SK-N-SH (cell line): ENCODE data around the gene FUT7. TPM values are rescaled to one million over a fixed set of nuclear protein-coding genes. Genes with fewer than 3 reads are reported as not detected.
A peak's percentile ranks its signal among the peaks of the same experiment; 100 is the strongest.

ENCODE experiments used
- CTCF ChIA-PET: fragments of 300-600, 350-600 bp; formaldehyde crosslinking; extraction: SDS; loops from one replicate; lab custom pipeline; 2021; lab: Yijun Ruan, JAX
- POLR2A ChIA-PET: fragments of 350-600 bp; sonication (Branson Sonifier 250); formaldehyde crosslinking; extraction: SDS; loops from one replicate; lab custom pipeline; 2020; ENCODE audit warnings: antibody characterized with exemption, inconsistent platforms; lab: Yijun Ruan, JAX
- DNase-seq: peaks from one replicate; pipeline ENCODE4 v3.0.0; 2012
- H2AFZ ChIP-seq: fragments of 200-600 bp; sonication (generic); 2 replicates; pipeline ENCODE4 v1.8.1; 2016; ENCODE audit warnings: antibody characterized with exemption, mild to moderate bottlenecking, low read depth
- H3F3A ChIP-seq: fragments of 200-600 bp; sonication (generic); replicated peaks from 2 replicates; pipeline ENCODE3; 2016; ENCODE audit warnings: antibody characterized with exemption, mild to moderate bottlenecking; ENCODE audit not compliant: insufficient read depth
- H3K27ac ChIP-seq, 2 experiments: fragments of 200-500 bp in 1 of 2; fragments of 200-600 bp in 1 of 2; sonication (Bioruptor generic) in 1 of 2; sonication (generic), shearing (Covaris generic) in 1 of 2; 2 replicates each; pipeline versions ENCODE4 v1.5.1 to v1.6.1; 2014 to 2016; ENCODE audit warnings: low read depth in 2 of 2, inconsistent platforms in 1 of 2, low read length in 1 of 2, mild to moderate bottlenecking in 1 of 2, mixed read lengths in 1 of 2
- H3K27me3 ChIP-seq: fragments of 200-600 bp; sonication (generic), shearing (Covaris generic); 2 replicates; pipeline ENCODE4 v1.6.1; 2016; ENCODE audit warnings: mixed run types; ENCODE audit not compliant: insufficient read depth
- H3K36me3 ChIP-seq, 2 experiments: fragments of 200-500 bp in 1 of 2; fragments of 200-600 bp in 1 of 2; sonication (Bioruptor generic) in 1 of 2; sonication (generic) in 1 of 2; replicated peaks in 1 of 2; 2 replicates each; pipeline versions ENCODE3 to v1.5.1; 2014 to 2016; ENCODE audit warnings: low read length in 1 of 2, mild to moderate bottlenecking in 1 of 2; ENCODE audit not compliant: insufficient read depth in 2 of 2, control insufficient read depth in 1 of 2
- H3K4me1 ChIP-seq, 2 experiments: fragments of 200-500 bp in 1 of 2; fragments of 200-600 bp in 1 of 2; sonication (Bioruptor generic) in 1 of 2; sonication (generic), shearing (Covaris generic) in 1 of 2; 2 replicates each; pipeline versions ENCODE4 v1.5.1 to v1.6.1; 2014 to 2016; ENCODE audit warnings: low read depth in 1 of 2, low read length in 1 of 2, mixed run types in 1 of 2; ENCODE audit not compliant: insufficient read depth in 2 of 2, control insufficient read depth in 1 of 2
- H3K4me2 ChIP-seq: fragments of 200-600 bp; sonication (generic), shearing (Covaris generic); 2 replicates; pipeline ENCODE4 v1.6.1; 2017; ENCODE audit warnings: mixed run types
- H3K4me3 ChIP-seq, 2 experiments: fragments of 200-500 bp in 1 of 2; fragments of 200-600 bp in 1 of 2; sonication (Bioruptor generic) in 1 of 2; sonication (generic), shearing (Covaris generic) in 1 of 2; 2 replicates each; pipeline versions ENCODE4 v1.5.1 to v1.8.1; 2014 to 2016; ENCODE audit warnings: low read depth in 2 of 2, inconsistent platforms in 1 of 2, low read length in 1 of 2, mild to moderate bottlenecking in 1 of 2, mixed read lengths in 1 of 2, moderate library complexity in 1 of 2
- H3K79me2 ChIP-seq: fragments of 200-600 bp; sonication (generic); 2 replicates; pipeline ENCODE4 v1.8.1; 2017; ENCODE audit warnings: mild to moderate bottlenecking; ENCODE audit not compliant: insufficient read depth
- H3K9ac ChIP-seq: fragments of 200-600 bp; sonication (generic); 2 replicates; pipeline ENCODE4 v1.6.1; 2017; ENCODE audit warnings: mixed run types
- H3K9me2 ChIP-seq: fragments of 200-600 bp; sonication (generic); 2 replicates; pipeline ENCODE4 v1.6.1; 2017; ENCODE audit warnings: mixed run types
- H3K9me3 ChIP-seq: fragments of 200-600 bp; sonication (generic); 2 replicates; pipeline ENCODE4 v1.6.1; 2017; ENCODE audit warnings: mixed run types, mild to moderate bottlenecking, moderate library complexity
- H4K20me1 ChIP-seq: fragments of 200-600 bp; sonication (generic); 2 replicates; pipeline ENCODE4 v1.6.1; 2017; ENCODE audit warnings: mild to moderate bottlenecking, mixed run types; ENCODE audit not compliant: insufficient read depth
- FOXM1 ChIP-seq: IDR thresholded peaks from 2 replicates; pipeline ENCODE4 v1.4.0; 2012; ENCODE audit warnings: low read depth, mild to moderate bottlenecking
- GABPA ChIP-seq: IDR thresholded peaks from 2 replicates; pipeline ENCODE4 v1.4.0; 2012; ENCODE audit warnings: low read depth, mild to moderate bottlenecking
- MXI1 ChIP-seq: IDR thresholded peaks from 2 replicates; pipeline ENCODE4 v1.6.1; 2012; ENCODE audit warnings: mild to moderate bottlenecking, low read depth, low read length, improper control_type of control experiment
- RAD21 ChIP-seq: IDR thresholded peaks from 2 replicates; pipeline ENCODE4 v1.6.1; 2012; ENCODE audit warnings: mild to moderate bottlenecking, low read length
- WGBS: methylation state at CpG from one replicate; pipeline ENCODE4 v1.1.6; 2017; ENCODE audit warnings: low lambda C conversion rate; 5-methylcytosine and 5-hydroxymethylcytosine counted together
- polyA plus RNA-seq, 3 experiments: library from polyadenylated mRNA; depleted of rRNA; stranded (reverse); fragments of >200 nt; gene quantifications; 2 replicates each; pipeline ENCODE4 v1.2.3, GENCODE V29; 2012
- TF ChIP-seq, protein P1 (sequence below): IDR thresholded peaks from 2 replicates; pipeline ENCODE4; 2012

FUT7 gene
- polyA plus RNA-seq, 1 of the 3 experiments (the other 2 are of a cell fraction) = not detected

DNA sequence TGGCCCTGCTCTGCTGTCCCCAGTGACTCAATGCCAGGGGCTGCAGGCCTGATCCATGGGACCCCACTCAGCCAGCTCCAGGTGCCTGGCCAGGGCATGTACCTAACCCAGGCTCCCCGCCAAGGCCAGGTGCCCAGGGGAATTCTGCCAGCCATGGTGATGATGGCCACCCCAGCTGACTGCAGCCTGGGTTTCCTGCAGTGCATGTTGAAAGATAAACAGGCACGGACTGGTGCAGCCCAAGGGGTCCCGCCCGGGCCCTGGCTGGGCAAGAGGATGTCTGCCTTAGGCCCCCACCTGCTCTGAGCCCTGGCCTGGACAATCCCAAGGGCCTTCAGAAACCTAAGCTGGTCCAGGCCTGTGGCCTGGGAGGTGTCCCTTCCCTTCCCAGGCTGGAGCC lies 5.1 kb downstream of the FUT7 start:
- H3K9me3 ChIP-seq = no peaks in the 10 kb centered on the region
- H3K4me3 ChIP-seq = peak overlapping the region; percentile 58 to 62
- no peaks in the 10 kb centered on the region for H4K20me1 ChIP-seq
- H3K36me3 ChIP-seq = no peaks in the 10 kb centered on the region
- no peak for DNase-seq
- H3K27me3 ChIP-seq = no peaks in the 10 kb centered on the region
- peak overlapping the region in 1 of 2 experiments; percentile 83; a peak in 2 of 4 replicates for H3K27ac ChIP-seq
- H3K4me2 ChIP-seq = peak overlapping the region; percentile 86
- ChIA-PET POLR2A (interaction anchor here (0.9 kb wide), 1 partner anchor 49 kb away, joined by 3 read pairs; no protein-coding TSS in a partner anchor), CTCF (interaction anchor here (0.7 to 15.1 kb wide), 15 partner anchors 8 to 256 kb away, joined by 3 to 350 read pairs (median 6); partner anchors contain the start of genes C8G, CLIC3, FBXW5 and LCN12)
- H3K79me2 ChIP-seq = 0 out of 2 replicates have a peak, but pooled peaks cover 3% of the 10 kb centered on the region
- H3K9me2 ChIP-seq = no peaks in the 10 kb centered on the region
- H3K4me1 ChIP-seq = peaks cover 5 to 40% of the 10 kb centered on the region in 2 experiments; a peak in 1 of 4 replicates
- no peak overlapping the region for H3K9ac ChIP-seq
- H3F3A ChIP-seq = no peaks in the 10 kb centered on the region
- TF ChIP-seq MXI1 (0 out of 2 replicates have a peak, but pooled peaks have one; percentile 13), GABPA (no peak)
- no peak overlapping the region for H2AFZ ChIP-seq
- WGBS = no CpG with 5 or more reads among the region's 4 CpGs

DNA sequence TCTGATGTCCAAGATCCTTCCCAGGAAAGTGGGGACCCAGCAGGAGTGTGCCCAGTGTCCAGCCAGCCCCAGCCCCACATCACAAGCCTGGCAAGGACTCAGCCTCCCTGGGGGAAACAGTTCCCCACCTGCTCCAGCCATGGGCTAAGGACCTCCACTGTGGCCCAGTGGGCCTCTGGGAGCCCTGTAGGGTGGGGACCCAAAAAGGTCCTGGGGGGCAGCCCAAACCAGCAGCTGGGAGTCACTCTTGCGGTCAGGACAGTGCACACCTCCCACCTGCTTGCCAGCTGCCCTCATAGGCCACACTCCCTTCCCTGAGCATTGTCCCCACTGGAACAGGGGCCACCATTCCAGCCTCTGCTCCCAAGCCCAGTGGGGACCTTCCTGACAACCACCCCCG lies 5.5 kb downstream of the FUT7 start:
- Histone ChIP-seq H3K27me3 (no peaks in the 10 kb centered on the region), H3K4me1 (peaks cover 5 to 40% of the 10 kb centered on the region in 2 experiments; a peak in 1 of 4 replicates)
- TF ChIP-seq, protein P1, sequence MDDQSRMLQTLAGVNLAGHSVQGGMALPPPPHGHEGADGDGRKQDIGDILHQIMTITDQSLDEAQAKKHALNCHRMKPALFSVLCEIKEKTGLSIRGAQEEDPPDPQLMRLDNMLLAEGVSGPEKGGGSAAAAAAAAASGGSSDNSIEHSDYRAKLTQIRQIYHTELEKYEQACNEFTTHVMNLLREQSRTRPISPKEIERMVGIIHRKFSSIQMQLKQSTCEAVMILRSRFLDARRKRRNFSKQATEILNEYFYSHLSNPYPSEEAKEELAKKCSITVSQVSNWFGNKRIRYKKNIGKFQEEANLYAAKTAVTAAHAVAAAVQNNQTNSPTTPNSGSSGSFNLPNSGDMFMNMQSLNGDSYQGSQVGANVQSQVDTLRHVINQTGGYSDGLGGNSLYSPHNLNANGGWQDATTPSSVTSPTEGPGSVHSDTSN = no peak
- TF ChIP-seq, all 33 proteins: peak for 0
- Histone ChIP-seq H2AFZ (no peak overlapping the region), H3K9ac (no peak overlapping the region), H3K4me3 (no peak overlapping the region), H4K20me1 (0 out of 2 replicates have a peak, but pooled peaks cover 3% of the 10 kb centered on the region), H3K9me3 (no peaks in the 10 kb centered on the region), H3F3A (no peaks in the 10 kb centered on the region), H3K27ac (peak overlapping the region in 1 of 2 experiments; percentile 83; a peak in 1 of 4 replicates), H3K36me3 (no peaks in the 10 kb centered on the region), H3K79me2 (0 out of 2 replicates have a peak, but pooled peaks cover 3% of the 10 kb centered on the region), H3K4me2 (peak overlapping the region; percentile 86; the same call in 1 of the 2 replicates), H3K9me2 (no peaks in the 10 kb centered on the region)
- no peak for DNase-seq
- CTCF ChIA-PET = interaction anchor here (0.7 to 15.1 kb wide), 19 partner anchors 9 to 299 kb away, joined by 3 to 350 read pairs (median 4); partner anchors contain the start of genes C8G, CLIC3, FBXW5 and LCN12
- POLR2A ChIA-PET = interaction anchor here (0.9 kb wide), 1 partner anchor 48 kb away, joined by 3 read pairs; no protein-coding TSS in a partner anchor
- 67% methylated on average over 2 of the region's 2 CpGs for WGBS

DNA sequence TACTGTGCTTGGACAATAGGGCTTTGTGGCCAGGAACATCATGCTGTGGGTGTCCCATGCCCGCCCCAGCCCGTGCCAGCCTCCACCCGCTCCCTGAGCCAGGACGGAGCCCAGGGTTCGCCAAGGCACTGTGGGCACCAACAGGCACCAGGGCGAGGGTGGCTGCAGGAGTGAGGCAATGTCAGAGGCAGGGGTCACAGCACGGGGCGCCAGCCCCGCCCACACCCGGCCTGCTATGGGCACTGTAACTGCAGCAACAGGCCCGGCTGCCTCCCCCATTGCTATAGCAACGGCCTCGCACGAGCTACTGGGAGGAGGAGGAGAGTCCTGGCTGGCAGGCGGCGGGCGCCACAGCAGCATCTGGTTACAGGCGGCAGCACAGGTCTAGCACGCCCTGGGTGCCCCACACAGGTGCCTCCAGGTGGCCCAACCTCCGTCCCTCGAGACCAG lies 6.3 kb downstream of the FUT7 start:
- POLR2A ChIA-PET = interaction anchor here (0.6 to 1.5 kb wide), 3 partner anchors 30 to 74 kb away, joined by 3 to 7 read pairs (median 3); no protein-coding TSS in a partner anchor

More for the DNA sequence above, 6.3 kb downstream of the FUT7 start:
- TF ChIP-seq FOXM1 (no peak), MXI1 (peak; percentile 90), RAD21 (peak; percentile 31)
- H3K4me1 ChIP-seq = peaks cover 5 to 40% of the 10 kb centered on the region in 2 experiments; a peak in 1 of 4 replicates
- H2AFZ ChIP-seq = no peak overlapping the region
- 0 out of 2 replicates have a peak, but pooled peaks cover 3% of the 10 kb centered on the region for H3K79me2 ChIP-seq
- DNase-seq = peak; percentile 90
- H4K20me1 ChIP-seq = 0 out of 2 replicates have a peak, but pooled peaks cover 4% of the 10 kb centered on the region
- peak overlapping the region in 1 of 2 experiments; percentile 4; a peak in 1 of 4 replicates for H3K4me3 ChIP-seq
- CTCF ChIA-PET = interaction anchor here (0.7 to 15.1 kb wide), 19 partner anchors 8 to 298 kb away, joined by 3 to 350 read pairs (median 4); partner anchors contain the start of genes C8G, CLIC3, FBXW5 and LCN12
- H3F3A ChIP-seq = no peaks in the 10 kb centered on the region
- H3K27me3 ChIP-seq = no peaks in the 10 kb centered on the region
- H3K36me3 ChIP-seq = no peaks in the 10 kb centered on the region
- H3K4me2 ChIP-seq = no peak overlapping the region
- H3K9me2 ChIP-seq = no peaks in the 10 kb centered on the region
- no peak overlapping the region for H3K9ac ChIP-seq
- H3K27ac ChIP-seq = peak overlapping the region in 1 of 2 experiments; percentile 83; a peak in 2 of 4 replicates
- H3K9me3 ChIP-seq = no peaks in the 10 kb centered on the region
- no CpG with 5 or more reads among the region's 21 CpGs for WGBS
